B cell (primary cell): ENCODE data around the gene COL21A1. TPM values are rescaled to one million over a fixed set of nuclear protein-coding genes. Genes with fewer than 3 reads are reported as not detected.

Experiments used
- ATAC-seq: fragments of 200-7000 bp; cut with Tn5 transposase; one replicate; pipeline ENCODE4 v1.10.0; 2021; ENCODE audit warnings: low read depth, mild to moderate bottlenecking, moderate number of reproducible peaks, moderate library complexity
- CTCF ChIA-PET: fragments of 350-600 bp; sonication (Branson Sonifier 250); formaldehyde crosslinking; loops from one replicate; lab custom pipeline; 2021; ENCODE audit warnings: antibody characterized with exemption, inconsistent platforms; lab: Charles Lee
- POLR2A ChIA-PET: fragments of 350-600 bp; sonication (Branson Sonifier 250); formaldehyde crosslinking; loops from one replicate; lab custom pipeline; 2021; ENCODE audit warnings: antibody characterized with exemption; lab: Charles Lee
- DNase-seq: peaks from one replicate; pipeline ENCODE4 v3.0.0; 2013
- H2AFZ ChIP-seq: 2 replicates; pipeline ENCODE4 v1.6.1; 2012; ENCODE audit warnings: mild to moderate bottlenecking, low read depth, low read length; ENCODE audit not compliant: insufficient read depth, poor library complexity, severe bottlenecking
- H3K27ac ChIP-seq, 2 donors: 1 replicate in 1 of 2; 2 replicates in 1 of 2; pipeline ENCODE4 v1.5.1; 2012 to 2013; ENCODE audit warnings: low read length in 2 of 2, mild to moderate bottlenecking in 2 of 2, moderate library complexity in 1 of 2
- H3K27me3 ChIP-seq, 4 experiments: fragments of 200-600 bp in 1 of 4; sonication (generic) in 1 of 4; replicated peaks in 1 of 4; 1 replicate in 2 of 4; 2 replicates in 2 of 4; pipeline versions ENCODE4 v1.6.1 to v1.7.0; 2013 to 2016; ENCODE audit warnings: low read length in 3 of 4, mild to moderate bottlenecking in 2 of 4, mixed read lengths in 1 of 4, moderate library complexity in 1 of 4; ENCODE audit not compliant: insufficient read depth in 4 of 4, control insufficient read depth in 3 of 4; ENCODE audit errors: control extremely low read depth in 1 of 4
- H3K36me3 ChIP-seq, 2 experiments: replicated peaks in 1 of 2; 1 replicate in 1 of 2; 2 replicates in 1 of 2; pipeline versions ENCODE4 v1.6.1 to v1.7.1; 2013; ENCODE audit warnings: low read length in 1 of 2; ENCODE audit not compliant: insufficient read depth in 2 of 2, control insufficient read depth in 1 of 2; ENCODE audit errors: control extremely low read depth in 1 of 2, extremely low read depth in 1 of 2
- H3K4me1 ChIP-seq, 2 donors: fragments of 200-600 bp in 1 of 2; sonication (generic) in 1 of 2; 1 replicate in 1 of 2; 2 replicates in 1 of 2; pipeline versions ENCODE4 v1.5.1 to v1.6.1; 2013 to 2017; ENCODE audit warnings: low read length in 2 of 2; ENCODE audit not compliant: control insufficient read depth in 2 of 2, insufficient read depth in 2 of 2
- H3K4me2 ChIP-seq: replicated peaks from 2 replicates; pipeline ENCODE3; 2012; ENCODE audit warnings: mild to moderate bottlenecking, low read depth, low read length; ENCODE audit not compliant: poor library complexity, severe bottlenecking
- H3K4me3 ChIP-seq, 5 experiments: fragments of 200-600 bp in 1 of 5; sonication (generic) in 1 of 5; 1 replicate in 3 of 5; 2 replicates in 2 of 5; pipeline versions ENCODE4 v1.5.1 to v1.7.0; 2011 to 2016; ENCODE audit warnings: low read length in 4 of 5, mild to moderate bottlenecking in 4 of 5, low read depth in 2 of 5, control low read depth in 1 of 5, moderate library complexity in 1 of 5; ENCODE audit not compliant: insufficient read depth in 1 of 5; ENCODE audit errors: control extremely low read depth in 1 of 5, extremely low read depth in 1 of 5
- H3K79me2 ChIP-seq: fragments of 200-600 bp; sonication (generic); one replicate; pipeline ENCODE4 v1.6.0; 2016; ENCODE audit warnings: low read length; ENCODE audit not compliant: control insufficient read depth, insufficient read depth
- H3K9ac ChIP-seq: fragments of 200-600 bp; sonication (generic); 2 replicates; pipeline ENCODE4 v1.6.1; 2017; ENCODE audit warnings: mild to moderate bottlenecking, low read length, moderate library complexity
- H3K9me3 ChIP-seq, 3 donors: one replicate each; pipeline versions ENCODE4 v1.6.1 to v1.7.1; 2013; ENCODE audit warnings: low read length in 2 of 3; ENCODE audit not compliant: control insufficient read depth in 2 of 3, insufficient read depth in 1 of 3; ENCODE audit errors: control extremely low read depth in 1 of 3
- H4K20me1 ChIP-seq: 2 replicates; pipeline ENCODE4 v1.6.0; 2012; ENCODE audit warnings: mild to moderate bottlenecking, low read length; ENCODE audit not compliant: insufficient read depth, control insufficient read depth, poor library complexity, severe bottlenecking
- H3K27ac Mint-ChIP-seq: one replicate; pipeline ENCODE4 v1.8.0; 2021; ENCODE audit warnings: mixed read lengths
- H3K27me3 Mint-ChIP-seq: one replicate; pipeline ENCODE4 v1.8.0; 2021; ENCODE audit warnings: mixed read lengths
- H3K4me1 Mint-ChIP-seq: one replicate; pipeline ENCODE4 v1.8.0; 2021; ENCODE audit warnings: mixed read lengths
- H3K4me3 Mint-ChIP-seq: one replicate; pipeline ENCODE4 v1.8.0; 2021; ENCODE audit warnings: mixed read lengths
- H3K9me3 Mint-ChIP-seq: one replicate; pipeline ENCODE4 v1.8.0; 2022; ENCODE audit warnings: mixed read lengths; ENCODE audit not compliant: insufficient read depth
- EZH2 ChIP-seq: IDR thresholded peaks from 2 replicates; pipeline ENCODE4 v1.6.1; 2012; ENCODE audit warnings: borderline replicate concordance, low read depth, mild to moderate bottlenecking, moderate library complexity, low read length; ENCODE audit not compliant: insufficient read depth, poor library complexity, severe bottlenecking
- WGBS: methylation state at CpG from one replicate; pipeline ENCODE4 v1.1.5; 2013; ENCODE audit warnings: missing lambda C conversion rate; ENCODE audit not compliant: insufficient coverage; 5-methylcytosine and 5-hydroxymethylcytosine counted together
- intact Hi-C: fragments of 100-400 bp; cut with micrococcal nuclease; formaldehyde crosslinking; loops from one replicate; pipeline ENCODE4 v1.10.0; 2022
- polyA plus RNA-seq: library from polyadenylated mRNA; depleted of rRNA; stranded (reverse); fragments of >200 nt; gene quantifications from 2 replicates; pipeline ENCODE4 v1.2.3, GENCODE V29; 2012
- total RNA-seq, 2 donors: library from RNA; stranded (reverse); fragments of 120-200 nt in 1 of 2; gene quantifications; 1 replicate in 1 of 2; 2 replicates in 1 of 2; pipeline versions ENCODE4 v1.2.3 to v1.2.4, GENCODE V29; 2013 to 2022
- TF ChIP-seq, protein P1 (sequence below): fragments of 200-600 bp; IDR thresholded peaks from one replicate; pipeline ENCODE4 v1.8.0; 2022; ENCODE audit warnings: antibody characterized with exemption, mild to moderate bottlenecking

COL21A1 gene
- total and polyA plus RNA-seq, 2 donors (not counting 1 experiment from before 2014, with no cell fraction given), result not detected

GRCh38 chr6:56038764-56039163, 208.6 kb downstream of the COL21A1 start:
- Mint-ChIP-seq H3K4me1 (no peaks in the 10 kb centered on the region), H3K9me3 (no peaks in the 10 kb centered on the region), H3K4me3 (no peak overlapping the region), H3K27me3 (no peaks in the 10 kb centered on the region), H3K27ac (no peak overlapping the region)
- WGBS, result 86% methylated on average over 1 of the region's 6 CpGs
- Histone ChIP-seq H3K4me3 (no peak overlapping the region), H3K4me1 (no peaks in the 10 kb centered on the region), H3K79me2 (no peaks in the 10 kb centered on the region), H3K27ac (no peak overlapping the region), H3K9ac (no peak overlapping the region), H3K9me3 (no peaks in the 10 kb centered on the region), H3K4me2 (no peak overlapping the region), H3K27me3 (no peaks in the 10 kb centered on the region), H2AFZ (no peak overlapping the region), H4K20me1 (no peaks in the 10 kb centered on the region), H3K36me3 (no peaks in the 10 kb centered on the region)
- intact Hi-C loops, result no loop called here
- ATAC-seq, result no peak
- TF ChIP-seq, protein P1, sequence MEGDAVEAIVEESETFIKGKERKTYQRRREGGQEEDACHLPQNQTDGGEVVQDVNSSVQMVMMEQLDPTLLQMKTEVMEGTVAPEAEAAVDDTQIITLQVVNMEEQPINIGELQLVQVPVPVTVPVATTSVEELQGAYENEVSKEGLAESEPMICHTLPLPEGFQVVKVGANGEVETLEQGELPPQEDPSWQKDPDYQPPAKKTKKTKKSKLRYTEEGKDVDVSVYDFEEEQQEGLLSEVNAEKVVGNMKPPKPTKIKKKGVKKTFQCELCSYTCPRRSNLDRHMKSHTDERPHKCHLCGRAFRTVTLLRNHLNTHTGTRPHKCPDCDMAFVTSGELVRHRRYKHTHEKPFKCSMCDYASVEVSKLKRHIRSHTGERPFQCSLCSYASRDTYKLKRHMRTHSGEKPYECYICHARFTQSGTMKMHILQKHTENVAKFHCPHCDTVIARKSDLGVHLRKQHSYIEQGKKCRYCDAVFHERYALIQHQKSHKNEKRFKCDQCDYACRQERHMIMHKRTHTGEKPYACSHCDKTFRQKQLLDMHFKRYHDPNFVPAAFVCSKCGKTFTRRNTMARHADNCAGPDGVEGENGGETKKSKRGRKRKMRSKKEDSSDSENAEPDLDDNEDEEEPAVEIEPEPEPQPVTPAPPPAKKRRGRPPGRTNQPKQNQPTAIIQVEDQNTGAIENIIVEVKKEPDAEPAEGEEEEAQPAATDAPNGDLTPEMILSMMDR, result no peak
- no peak for TF ChIP-seq EZH2
- ChIA-PET POLR2A (no interaction called here), CTCF (no interaction called here)
- no peak for DNase-seq

GRCh38 chr6:56037601-56038000, 209.8 kb downstream of the COL21A1 start:
- Histone ChIP-seq H3K9me3 (no peaks in the 10 kb centered on the region), H3K4me3 (no peak overlapping the region), H3K27ac (no peak overlapping the region), H3K4me1 (no peaks in the 10 kb centered on the region), H4K20me1 (no peaks in the 10 kb centered on the region), H3K9ac (no peak overlapping the region), H3K4me2 (no peak overlapping the region), H3K27me3 (no peaks in the 10 kb centered on the region), H2AFZ (no peak overlapping the region), H3K79me2 (no peaks in the 10 kb centered on the region), H3K36me3 (no peaks in the 10 kb centered on the region)
- no peaks in the 10 kb centered on the region for H3K9me3 Mint-ChIP-seq
- intact Hi-C loops, result no loop called here
- WGBS, result no CpG with 5 or more reads among the region's 1 CpG
- ATAC-seq (no peak), DNase-seq (no peak)
- no peaks in the 10 kb centered on the region for H3K27me3 Mint-ChIP-seq
- ChIA-PET CTCF (interaction anchor here (0.7 kb wide), 1 partner anchor 321 kb away, joined by 3 read pairs; no protein-coding TSS in a partner anchor), POLR2A (no interaction called here)
- no peak overlapping the region for H3K4me3 Mint-ChIP-seq
- no peaks in the 10 kb centered on the region for H3K4me1 Mint-ChIP-seq
- TF ChIP-seq, protein P1, result no peak
- no peak for TF ChIP-seq EZH2
- no peak overlapping the region for H3K27ac Mint-ChIP-seq
